ENCODE results near the gene NPNT.

Gene NPNT

DNA sequence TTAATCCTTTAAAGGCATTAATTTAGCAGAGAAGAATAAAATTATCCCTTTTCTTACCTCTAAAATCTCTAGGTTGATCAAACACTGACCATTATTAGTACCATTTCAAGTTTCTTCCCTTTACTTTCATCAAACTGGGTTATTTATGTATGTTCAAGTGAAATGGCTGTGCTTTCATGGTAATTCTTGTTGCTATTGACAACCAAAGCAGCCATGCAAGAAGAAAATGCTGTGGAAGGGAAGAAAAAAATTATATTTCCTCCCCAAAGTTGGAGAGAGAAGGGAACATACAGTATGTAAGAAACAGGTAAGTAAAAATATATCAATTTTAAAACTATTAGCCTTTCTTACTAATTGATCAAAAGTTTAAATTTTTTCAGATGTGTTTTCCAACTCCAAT, 16.2 kb downstream of the NPNT start:
- H3K36me3 ChIP-seq = no peaks in the 10 kb centered on the region
- H3K9me3 ChIP-seq = no peaks in the 10 kb centered on the region
- H3K4me1 ChIP-seq = no peaks in the 10 kb centered on the region
- no peak for DNase-seq
- no peak overlapping the region for H3K4me3 ChIP-seq (ENCODE audit: low read depth, low read length)
- TF ChIP-seq CTCF (IDR thresholded peaks at IDR 0.05; ENCODE audit: low read depth, low read length) = no peak
- peaks cover 9% of the 10 kb centered on the region; the same call in 1 of the 2 replicates for H3K27me3 ChIP-seq

- Histone ChIP-seq H3K36me3 (no peaks in the 10 kb centered on the region), H3K27me3 (peaks cover 9% of the 10 kb centered on the region; the same call in 1 of the 2 replicates), H3K9me3 (no peaks in the 10 kb centered on the region), H3K4me1 (no peaks in the 10 kb centered on the region), H3K4me3 (ENCODE audit: low read depth, low read length) (no peak overlapping the region)
- no peak for TF ChIP-seq CTCF (IDR thresholded peaks at IDR 0.05; ENCODE audit: low read depth, low read length)
- DNase-seq = no peak
These were observed 17.4 kb downstream of the NPNT start for GRCh38 chr4:105912633-105913032.

- H3K4me1 ChIP-seq = no peaks in the 10 kb centered on the region
- H3K36me3 ChIP-seq = no peaks in the 10 kb centered on the region
- no peak for DNase-seq
- H3K27me3 ChIP-seq = no peaks in the 10 kb centered on the region
- H3K9me3 ChIP-seq = no peaks in the 10 kb centered on the region
- no peak overlapping the region for H3K4me3 ChIP-seq (ENCODE audit: low read depth, low read length)
- TF ChIP-seq CTCF (IDR thresholded peaks at IDR 0.05; ENCODE audit: low read depth, low read length) = no peak
These were observed 22.0 kb downstream of the NPNT start for GRCh38 chr4:105917171-105917685.

GRCh38 chr4:105921301-105921700, 26.0 kb downstream of the NPNT start:
- no peak overlapping the region for H3K4me3 ChIP-seq (ENCODE audit: low read depth, low read length)
- no peak for TF ChIP-seq CTCF (IDR thresholded peaks at IDR 0.05; ENCODE audit: low read depth, low read length)
- no peaks in the 10 kb centered on the region for H3K27me3 ChIP-seq
- no peaks in the 10 kb centered on the region for H3K9me3 ChIP-seq
- DNase-seq = no peak
- H3K36me3 ChIP-seq = no peaks in the 10 kb centered on the region
- no peaks in the 10 kb centered on the region for H3K4me1 ChIP-seq

- Histone ChIP-seq H3K9me3 (no peaks in the 10 kb centered on the region), H3K27me3 (no peaks in the 10 kb centered on the region), H3K4me3 (ENCODE audit: low read depth, low read length) (no peak overlapping the region), H3K4me1 (no peaks in the 10 kb centered on the region), H3K36me3 (no peaks in the 10 kb centered on the region)
- DNase-seq = no peak
- TF ChIP-seq CTCF (IDR thresholded peaks at IDR 0.05; ENCODE audit: low read depth, low read length) = no peak
These were observed 28.4 kb downstream of the NPNT start for GRCh38 chr4:105923497-105924238.

DNA sequence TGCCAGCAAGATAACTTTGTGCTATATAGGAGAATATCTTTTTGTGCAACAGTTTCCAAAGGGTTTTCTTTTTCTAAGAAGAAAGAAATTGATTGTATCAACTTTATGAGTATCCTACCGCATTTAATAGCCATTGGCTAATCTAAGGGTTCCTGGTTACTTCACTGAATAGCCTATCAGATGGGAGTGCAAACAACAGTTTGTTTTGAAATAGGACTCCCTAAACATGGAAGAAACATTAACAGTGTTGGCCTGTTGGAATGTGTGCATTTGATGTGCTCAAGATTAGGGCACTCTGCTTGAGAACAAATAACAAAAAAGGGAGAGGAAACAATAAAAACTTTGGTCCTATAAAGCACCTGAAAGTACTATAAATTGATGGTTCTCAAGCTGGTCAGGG, 29.1 kb downstream of the NPNT start:
- DNase-seq = no peak
- Histone ChIP-seq H3K9me3 (no peaks in the 10 kb centered on the region), H3K4me1 (no peaks in the 10 kb centered on the region), H3K27me3 (no peaks in the 10 kb centered on the region), H3K4me3 (ENCODE audit: low read depth, low read length) (no peak overlapping the region), H3K36me3 (no peaks in the 10 kb centered on the region)
- TF ChIP-seq CTCF (IDR thresholded peaks at IDR 0.05; ENCODE audit: low read depth, low read length) = no peak

Measured in BE2C (cell line).